HG02588 (cell line): ENCODE results near the gene APOA1.
A peak's percentile ranks its signal among the peaks of the same experiment; 100 is the strongest.

Source experiments
- ATAC-seq: cut with Tn5 transposase; IDR thresholded peaks from one replicate; pipeline ENCODE4 v1.9.1; 2021; ENCODE audit warnings: mild to moderate bottlenecking, moderate library complexity; ENCODE audit not compliant: unreplicated experiment

The APOA1 gene

GRCh38 chr11:116791002-116791812 is 46.2 kb downstream of the APOA1 start:
- no peak for ATAC-seq

- no peak for ATAC-seq
Observed at GRCh38 chr11:116790167-116791001, 47.0 kb downstream of the APOA1 start.

GRCh38 chr11:116788975-116789374 is 48.4 kb downstream of the APOA1 start:
- ATAC-seq, result no peak

- ATAC-seq, result no peak
Observed at GRCh38 chr11:116788534-116788933, 48.9 kb downstream of the APOA1 start.

GRCh38 chr11:116787786-116788486 is 49.5 kb downstream of the APOA1 start, which contains the start of gene ZPR1:
Gene ZPR1, minus strand, starts transcription at chr11:116788023. Its CDS starts 33 bp downstream, at chr11:116787990.
- peak; percentile 87 for ATAC-seq

- no peak for ATAC-seq
Observed at GRCh38 chr11:116787436-116787785, 50.0 kb downstream of the APOA1 start.

GRCh38 chr11:116786966-116787365 is 50.5 kb downstream of the APOA1 start:
- no peak for ATAC-seq

GRCh38 chr11:116786326-116786725 is 51.1 kb downstream of the APOA1 start:
- ATAC-seq, result no peak
